AG09319 (cell line): ENCODE measurements around the gene ZNF79.

Experiments
- DNase-seq: peaks from one replicate; pipeline ENCODE4 v3.0.0-alpha.2; 2010; ENCODE audit warnings: low read depth; ENCODE audit errors: extremely low read depth
- CTCF ChIP-seq: IDR thresholded peaks from 2 replicates; pipeline ENCODE4 v1.5.1; 2011; ENCODE audit warnings: low read depth, mild to moderate bottlenecking, inconsistent platforms, low read length, moderate library complexity

Gene ZNF79

GRCh38 chr9:127450830-127451607 lies 26.8 kb downstream of the ZNF79 start, which contains the start of the genes LRSAM1 and RPL12:
Gene LRSAM1, plus strand, starts transcription at chr9:127451510. Its CDS starts 3,018 bp downstream, at chr9:127454528.
Gene RPL12, minus strand, starts transcription at chr9:127451406. Its CDS starts 89 bp downstream, at chr9:127451317.
- peak; percentile 90 for DNase-seq
- no peak; the same call in none of the 2 replicates for TF ChIP-seq CTCF

GRCh38 chr9:127451608-127451857 lies 27.4 kb downstream of the ZNF79 start:
- no peak for TF ChIP-seq CTCF
- DNase-seq = no peak

- TF ChIP-seq CTCF = no peak
- DNase-seq = no peak
These were observed 27.9 kb downstream of the ZNF79 start for GRCh38 chr9:127451858-127452656.

GRCh38 chr9:127452691-127453090 lies 28.5 kb downstream of the ZNF79 start:
- DNase-seq = no peak
- no peak for TF ChIP-seq CTCF

- TF ChIP-seq CTCF = peak; percentile 15
- no peak for DNase-seq
These were observed 31.3 kb downstream of the ZNF79 start for GRCh38 chr9:127455324-127455992.

- TF ChIP-seq CTCF = no peak
- no peak for DNase-seq
These were observed 33.2 kb downstream of the ZNF79 start for GRCh38 chr9:127457191-127457878.
